Vagina (tissue), 2 donors: ENCODE data around the gene PPRC1. TPM values are rescaled to one million over a fixed set of nuclear protein-coding genes. Genes with fewer than 3 reads are reported as not detected.

Source experiments
- DNase-seq, 2 donors: peaks; one replicate each; pipeline ENCODE4 v3.0.0-alpha.2; 2017; ENCODE audit errors: extremely low spot score in 2 of 2
- H3K27ac ChIP-seq: fragments of 200-600 bp; sonication (generic); one replicate; pipeline ENCODE4 v1.5.1; 2019
- H3K27me3 ChIP-seq: fragments of 200-600 bp; sonication (generic); one replicate; pipeline ENCODE4 v1.5.1; 2019
- H3K36me3 ChIP-seq, 2 donors: fragments of 200-600 bp; sonication (generic); one replicate each; pipeline ENCODE4 v1.5.1; 2017 to 2019
- H3K4me1 ChIP-seq: fragments of 200-600 bp; sonication (generic); one replicate; pipeline ENCODE4 v1.5.1; 2019
- H3K4me3 ChIP-seq, 2 donors: fragments of 200-600 bp; sonication (generic); 1 replicate in 1 of 2; 2 replicates in 1 of 2; pipeline ENCODE4 v1.5.1; 2016 to 2019
- H3K9me3 ChIP-seq: fragments of 200-600 bp; sonication (generic); one replicate; pipeline ENCODE4 v1.5.1; 2019
- POLR2A ChIP-seq, 2 donors: fragments of 450-650 bp; IDR thresholded peaks; one replicate each; pipeline ENCODE4 v1.6.1; 2017; ENCODE audit warnings: antibody characterized with exemption in 2 of 2, mild to moderate bottlenecking in 2 of 2, moderate library complexity in 2 of 2
- POLR2AphosphoS5 ChIP-seq, 2 donors: sonication (generic); formaldehyde crosslinking; IDR thresholded peaks; one replicate each; pipeline ENCODE4 v1.9.0; 2017; ENCODE audit warnings: antibody characterized with exemption in 2 of 2, mild to moderate bottlenecking in 2 of 2, low read depth in 1 of 2; ENCODE audit not compliant: insufficient read depth in 1 of 2
- intact Hi-C: fragments of 100-400 bp; cut with DNase I; formaldehyde crosslinking; loops from one replicate; pipeline ENCODE4 v1.15.1; 2023
- total RNA-seq: library from RNA; depleted of rRNA; stranded (reverse); fragments of >200 nt; gene quantifications from one replicate; pipeline ENCODE4 v1.2.3, GENCODE V29; 2016
- TF ChIP-seq, protein P1 (sequence below), 3 experiments: fragments of 450-650 bp in 2 of 3; fragments of 200-600 bp in 1 of 3; sonication (generic) in 1 of 3; IDR thresholded peaks; one replicate each; pipeline ENCODE4 v1.5.1; 2017 to 2019; ENCODE audit warnings: antibody characterized with exemption in 3 of 3, mild to moderate bottlenecking in 2 of 3, moderate library complexity in 2 of 3

Gene PPRC1
- total RNA-seq, 1 donor from 2014 or later: 29.5 TPM

DNA sequence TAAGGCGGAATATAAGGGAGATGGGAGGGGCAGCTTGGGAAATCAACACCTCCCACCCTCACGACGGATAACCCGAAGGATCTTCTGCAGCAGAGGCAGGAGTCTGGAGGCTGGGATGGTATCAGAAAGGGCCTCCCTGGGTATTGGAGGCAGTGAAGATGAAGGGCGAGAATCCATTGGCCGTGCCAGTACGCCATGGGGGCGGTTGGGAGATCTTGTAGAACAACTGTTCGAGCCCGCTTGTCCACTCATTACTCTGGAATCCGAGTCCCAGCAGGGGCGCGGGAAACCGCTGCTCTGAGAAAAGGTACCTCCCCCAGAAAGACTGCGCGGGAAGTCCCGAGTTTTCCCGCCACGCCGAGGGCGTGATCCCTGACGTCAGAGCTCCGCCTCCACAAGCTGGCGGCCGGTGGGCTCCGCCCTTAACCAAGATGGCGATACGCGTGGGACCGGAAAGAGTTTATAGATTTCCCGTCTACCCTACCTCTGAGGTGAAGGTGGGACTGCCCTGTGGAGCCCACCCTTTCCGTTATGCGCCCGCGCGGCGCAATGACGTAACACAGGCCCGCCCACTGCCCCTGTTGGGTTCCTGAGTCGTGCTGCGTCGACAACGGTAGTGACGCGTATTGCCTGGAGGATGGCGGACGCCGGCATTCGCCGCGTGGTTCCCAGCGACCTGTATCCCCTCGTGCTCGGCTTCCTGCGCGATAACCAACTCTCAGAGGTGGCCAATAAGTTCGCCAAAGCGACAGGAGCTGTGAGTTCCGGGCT, 19.1 kb downstream of the PPRC1 start, which contains the start of gene NOLC1:
Gene NOLC1, plus strand, starts transcription at position 616 of the 771 bp plus-strand sequence. Its CDS starts 22 bp downstream, at position 638.
- intact Hi-C loops: loop anchor here (2.0 kb wide), 1 partner anchor 19 kb away; the partner anchor contains the start of gene PPRC1

DNA sequence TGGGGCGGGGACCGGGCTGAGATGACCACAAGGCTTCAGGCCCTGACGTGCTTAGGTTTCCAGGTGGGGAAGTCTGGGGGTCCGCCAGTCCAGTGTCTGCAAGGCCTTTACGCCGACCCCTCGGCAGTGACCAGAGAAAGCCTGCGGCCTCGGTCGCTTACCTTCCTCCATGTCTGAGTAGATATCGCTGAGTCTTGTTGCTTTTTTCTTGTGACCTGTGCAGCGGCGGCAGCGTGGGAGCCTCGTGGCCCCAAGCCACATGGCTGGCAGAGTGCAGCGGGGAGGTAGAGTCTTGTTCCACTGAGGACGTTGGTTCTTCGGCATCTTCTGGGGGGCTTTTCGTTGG, 19.7 kb downstream of the PPRC1 start:
- Histone ChIP-seq H3K4me1 (peaks cover 29% of the 10 kb centered on the region), H3K9me3 (no peaks in the 10 kb centered on the region), H3K36me3 (peaks cover 0 to 36% of the 10 kb centered on the region in 2 donors), H3K27ac (peak overlapping the region; percentile 81), H3K4me3 (peak overlapping the region; percentile 66 to 93), H3K27me3 (no peaks in the 10 kb centered on the region)
- intact Hi-C loops: loop anchor here (2.0 kb wide), 1 partner anchor 20 kb away; the partner anchor contains the start of gene PPRC1
- no peak for DNase-seq
- no peak for TF ChIP-seq POLR2A (IDR thresholded peaks at IDR 0.05)

More for the DNA sequence above, 19.1 kb downstream of the PPRC1 start, which contains the start of gene NOLC1:
- TF ChIP-seq POLR2A (IDR thresholded peaks at IDR 0.05): peak in 1 of 2 donors; percentile 76
- TF ChIP-seq, protein P1, sequence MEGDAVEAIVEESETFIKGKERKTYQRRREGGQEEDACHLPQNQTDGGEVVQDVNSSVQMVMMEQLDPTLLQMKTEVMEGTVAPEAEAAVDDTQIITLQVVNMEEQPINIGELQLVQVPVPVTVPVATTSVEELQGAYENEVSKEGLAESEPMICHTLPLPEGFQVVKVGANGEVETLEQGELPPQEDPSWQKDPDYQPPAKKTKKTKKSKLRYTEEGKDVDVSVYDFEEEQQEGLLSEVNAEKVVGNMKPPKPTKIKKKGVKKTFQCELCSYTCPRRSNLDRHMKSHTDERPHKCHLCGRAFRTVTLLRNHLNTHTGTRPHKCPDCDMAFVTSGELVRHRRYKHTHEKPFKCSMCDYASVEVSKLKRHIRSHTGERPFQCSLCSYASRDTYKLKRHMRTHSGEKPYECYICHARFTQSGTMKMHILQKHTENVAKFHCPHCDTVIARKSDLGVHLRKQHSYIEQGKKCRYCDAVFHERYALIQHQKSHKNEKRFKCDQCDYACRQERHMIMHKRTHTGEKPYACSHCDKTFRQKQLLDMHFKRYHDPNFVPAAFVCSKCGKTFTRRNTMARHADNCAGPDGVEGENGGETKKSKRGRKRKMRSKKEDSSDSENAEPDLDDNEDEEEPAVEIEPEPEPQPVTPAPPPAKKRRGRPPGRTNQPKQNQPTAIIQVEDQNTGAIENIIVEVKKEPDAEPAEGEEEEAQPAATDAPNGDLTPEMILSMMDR (IDR thresholded peaks at IDR 0.05): no peak
- TF ChIP-seq POLR2AphosphoS5 (IDR thresholded peaks at IDR 0.05; ENCODE audit: insufficient read depth in 1 of 2, low read depth in 1 of 2): peak; percentile 97 to 100
- Histone ChIP-seq H3K27me3 (no peaks in the 10 kb centered on the region), H3K4me1 (peaks cover 29% of the 10 kb centered on the region), H3K4me3 (peak within 1 kb of the TSS; percentile 66 to 93), H3K9me3 (no peaks in the 10 kb centered on the region), H3K36me3 (peaks cover 0 to 31% of the 10 kb centered on the region in 2 donors), H3K27ac (peak within 1 kb of the TSS; percentile 81)
- DNase-seq: peak; percentile 99 to 100

DNA sequence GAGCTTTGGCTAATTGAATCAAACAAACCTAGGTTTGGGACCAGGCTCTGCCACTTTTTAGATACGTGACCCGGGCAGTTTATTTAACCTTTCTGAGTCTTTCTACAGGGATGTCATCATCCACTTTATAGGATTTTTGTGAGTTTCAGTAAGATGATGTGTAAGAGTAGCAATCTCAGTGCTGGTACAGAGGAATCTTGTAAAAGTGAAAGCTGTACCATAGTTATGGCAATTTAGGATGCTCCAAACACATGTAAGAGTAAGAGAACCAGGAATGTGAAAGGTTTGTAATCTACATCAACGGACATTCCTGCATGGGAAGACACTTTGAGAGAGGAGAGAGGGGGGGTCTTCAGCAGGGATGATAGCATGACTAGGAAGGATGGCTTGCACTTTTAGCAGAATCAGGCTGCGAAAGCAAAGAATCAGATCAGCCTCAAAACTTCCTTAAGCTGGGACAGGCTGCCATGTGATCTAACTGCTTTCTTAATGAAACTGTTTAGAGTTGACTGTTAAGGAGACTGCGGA, 20.3 kb downstream of the PPRC1 start:
- H3K36me3 ChIP-seq: peaks cover 0 to 41% of the 10 kb centered on the region in 2 donors
- peaks cover 29% of the 10 kb centered on the region for H3K4me1 ChIP-seq
- intact Hi-C loops: loop anchor here (2.0 kb wide), 1 partner anchor 20 kb away; the partner anchor contains the start of gene PPRC1
- no peak for DNase-seq
- no peak for TF ChIP-seq POLR2AphosphoS5 (IDR thresholded peaks at IDR 0.05; ENCODE audit: insufficient read depth in 1 of 2, low read depth in 1 of 2)
- TF ChIP-seq, protein P1 (IDR thresholded peaks at IDR 0.05): no peak
- TF ChIP-seq POLR2A (IDR thresholded peaks at IDR 0.05): no peak
- H3K27ac ChIP-seq: peak overlapping the region; percentile 81
- H3K27me3 ChIP-seq: no peaks in the 10 kb centered on the region
- H3K9me3 ChIP-seq: no peaks in the 10 kb centered on the region
- H3K4me3 ChIP-seq: peak overlapping the region; percentile 66 to 93

DNA sequence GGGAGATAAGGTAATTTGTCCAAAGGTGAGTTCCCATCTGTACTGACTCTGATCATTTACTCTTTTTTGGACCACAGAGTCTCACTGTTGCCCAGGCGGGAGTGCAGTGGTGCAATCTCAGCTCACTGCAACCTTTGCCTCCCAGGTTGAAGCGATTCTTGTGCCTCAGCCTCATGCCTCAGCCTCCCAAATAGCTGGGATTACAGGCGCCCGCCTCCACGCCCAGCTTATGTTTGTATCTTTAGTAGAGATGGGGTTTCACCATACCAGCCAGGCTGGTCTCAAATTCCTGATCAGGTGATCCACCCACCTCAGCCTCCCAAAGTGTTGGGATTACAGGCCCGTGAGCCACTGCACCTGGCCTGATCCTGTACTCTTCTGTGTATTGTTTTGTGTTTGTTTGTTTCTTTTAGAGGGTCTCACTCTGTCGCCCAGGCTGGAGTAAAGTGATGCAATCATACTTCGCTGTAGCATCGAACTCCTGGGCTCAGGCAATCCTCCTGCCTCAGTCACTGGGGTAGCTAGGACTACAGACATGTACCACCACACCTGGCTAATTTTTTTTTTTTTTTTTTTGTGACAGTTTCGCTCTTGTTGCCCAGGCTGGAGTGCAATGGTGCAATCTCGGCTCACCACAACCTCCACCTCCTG, 21.8 kb downstream of the PPRC1 start:
- Histone ChIP-seq H3K4me1 (peaks cover 29% of the 10 kb centered on the region), H3K4me3 (no peak overlapping the region), H3K36me3 (peaks cover 0 to 41% of the 10 kb centered on the region in 2 donors), H3K27ac (no peak overlapping the region), H3K9me3 (no peaks in the 10 kb centered on the region), H3K27me3 (no peaks in the 10 kb centered on the region)
- DNase-seq: no peak
- intact Hi-C loops: no loop called here
- TF ChIP-seq, protein P1 (IDR thresholded peaks at IDR 0.05): no peak
- TF ChIP-seq POLR2A (IDR thresholded peaks at IDR 0.05): no peak
- TF ChIP-seq POLR2AphosphoS5 (IDR thresholded peaks at IDR 0.05; ENCODE audit: insufficient read depth in 1 of 2, low read depth in 1 of 2): no peak

DNA sequence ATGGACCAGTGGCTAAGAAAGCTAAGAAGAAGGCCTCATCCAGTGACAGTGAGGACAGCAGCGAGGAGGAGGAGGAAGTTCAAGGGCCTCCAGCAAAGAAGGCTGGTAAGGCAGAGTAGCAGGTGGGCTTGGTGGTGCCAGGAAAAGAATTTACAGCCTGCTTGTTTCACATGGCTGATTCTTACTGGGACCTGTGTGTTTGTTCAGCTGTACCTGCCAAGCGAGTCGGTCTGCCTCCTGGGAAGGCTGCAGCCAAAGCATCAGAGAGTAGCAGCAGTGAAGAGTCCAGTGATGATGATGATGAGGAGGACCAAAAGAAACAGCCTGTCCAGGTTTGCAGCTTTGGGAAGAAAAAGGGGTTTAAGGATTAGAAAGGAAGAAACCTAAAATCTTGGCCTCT, 24.4 kb downstream of the PPRC1 start:
- no peaks in the 10 kb centered on the region for H3K27me3 ChIP-seq
- no peaks in the 10 kb centered on the region for H3K9me3 ChIP-seq
- intact Hi-C loops: no loop called here
- H3K4me1 ChIP-seq: peaks cover 25% of the 10 kb centered on the region
- no peak overlapping the region for H3K4me3 ChIP-seq
- no peak overlapping the region for H3K27ac ChIP-seq
- TF ChIP-seq POLR2AphosphoS5 (IDR thresholded peaks at IDR 0.05; ENCODE audit: insufficient read depth in 1 of 2, low read depth in 1 of 2) (no peak), POLR2A (IDR thresholded peaks at IDR 0.05) (no peak)
- TF ChIP-seq, protein P1 (IDR thresholded peaks at IDR 0.05): no peak
- H3K36me3 ChIP-seq: peaks cover 20 to 56% of the 10 kb centered on the region in 2 donors
- DNase-seq: no peak
